GM19395 (cell line): ENCODE results near the gene GALNT3.

ENCODE experiments used
- ATAC-seq: cut with Tn5 transposase; IDR thresholded peaks from one replicate; pipeline ENCODE4 v1.9.1; 2021; ENCODE audit warnings: mild to moderate bottlenecking, moderate library complexity; ENCODE audit not compliant: unreplicated experiment

Gene GALNT3

GRCh38 chr2:165796819-165797530 lies 2.9 kb upstream of the GALNT3 start:
- ATAC-seq = no peak

GRCh38 chr2:165796129-165796528 lies 2.1 kb upstream of the GALNT3 start:
- ATAC-seq = no peak

- peak; percentile 24 for ATAC-seq
Measured at GRCh38 chr2:165795011-165795410, 964 bp upstream of the GALNT3 start.

GRCh38 chr2:165794536-165794928 lies 485 bp upstream of the GALNT3 start:
- ATAC-seq = peak; percentile 98

- ATAC-seq = peak; percentile 2
Measured at GRCh38 chr2:165793161-165793778, 777 bp downstream of the GALNT3 start.

DNA sequence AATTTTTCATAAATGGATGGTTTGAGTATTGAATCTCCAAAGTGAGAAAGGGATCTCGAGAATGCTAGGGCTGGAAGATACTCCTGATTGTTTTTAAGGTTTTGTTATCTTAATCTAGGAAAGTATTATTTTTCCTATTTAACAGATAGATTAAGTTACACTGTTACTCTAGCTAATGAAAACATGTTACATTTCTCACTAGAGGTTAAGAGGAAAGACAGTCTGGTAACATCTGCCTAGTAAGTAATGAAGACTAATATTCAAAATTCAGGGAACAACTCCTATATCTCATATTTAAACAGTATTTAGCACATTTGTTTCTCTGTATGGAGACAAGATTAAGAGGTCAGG lies 2.0 kb downstream of the GALNT3 start:
- ATAC-seq = no peak

GRCh38 chr2:165791421-165792103 lies 2.5 kb downstream of the GALNT3 start:
- no peak for ATAC-seq

GRCh38 chr2:165790466-165790865 lies 3.6 kb downstream of the GALNT3 start:
- no peak for ATAC-seq

DNA sequence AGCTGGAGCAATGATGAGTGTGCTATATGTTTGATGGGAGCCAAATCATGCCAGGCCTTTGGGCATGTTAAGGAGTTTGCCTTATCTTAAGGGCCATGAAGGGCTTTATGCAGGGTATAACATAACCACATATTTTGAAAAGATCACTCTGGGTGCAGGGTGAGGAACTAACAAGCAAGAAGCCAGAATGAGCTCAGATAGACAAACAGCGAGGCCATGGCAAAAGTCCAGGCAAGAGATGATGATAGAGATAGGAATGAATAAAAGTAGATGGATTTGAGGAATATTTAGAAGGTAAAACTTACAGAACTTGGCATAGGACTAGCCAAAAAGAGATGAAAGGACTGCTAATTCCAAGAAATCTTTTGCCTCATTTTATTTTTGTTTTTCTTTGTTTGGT lies 6.7 kb downstream of the GALNT3 start:
- no peak for ATAC-seq

DNA sequence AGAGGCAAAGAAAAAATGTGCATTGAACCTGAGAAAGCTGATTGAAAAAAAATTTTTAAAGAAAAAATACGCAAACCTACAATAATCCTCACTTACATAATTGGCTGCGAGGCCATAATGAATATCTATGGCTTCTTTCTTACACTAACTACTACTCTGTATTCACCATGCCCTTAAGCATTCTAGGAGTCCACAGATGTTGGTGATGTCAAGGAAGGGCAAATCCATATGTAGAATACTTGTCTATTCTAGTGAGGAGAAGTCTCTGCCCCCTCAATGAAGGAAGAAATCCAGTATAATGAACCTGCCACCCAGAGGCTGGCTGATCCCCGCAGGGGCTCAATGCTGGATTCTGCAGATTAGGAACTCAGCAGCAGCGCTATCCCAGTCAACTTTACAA lies 14.3 kb downstream of the GALNT3 start:
- no peak for ATAC-seq

DNA sequence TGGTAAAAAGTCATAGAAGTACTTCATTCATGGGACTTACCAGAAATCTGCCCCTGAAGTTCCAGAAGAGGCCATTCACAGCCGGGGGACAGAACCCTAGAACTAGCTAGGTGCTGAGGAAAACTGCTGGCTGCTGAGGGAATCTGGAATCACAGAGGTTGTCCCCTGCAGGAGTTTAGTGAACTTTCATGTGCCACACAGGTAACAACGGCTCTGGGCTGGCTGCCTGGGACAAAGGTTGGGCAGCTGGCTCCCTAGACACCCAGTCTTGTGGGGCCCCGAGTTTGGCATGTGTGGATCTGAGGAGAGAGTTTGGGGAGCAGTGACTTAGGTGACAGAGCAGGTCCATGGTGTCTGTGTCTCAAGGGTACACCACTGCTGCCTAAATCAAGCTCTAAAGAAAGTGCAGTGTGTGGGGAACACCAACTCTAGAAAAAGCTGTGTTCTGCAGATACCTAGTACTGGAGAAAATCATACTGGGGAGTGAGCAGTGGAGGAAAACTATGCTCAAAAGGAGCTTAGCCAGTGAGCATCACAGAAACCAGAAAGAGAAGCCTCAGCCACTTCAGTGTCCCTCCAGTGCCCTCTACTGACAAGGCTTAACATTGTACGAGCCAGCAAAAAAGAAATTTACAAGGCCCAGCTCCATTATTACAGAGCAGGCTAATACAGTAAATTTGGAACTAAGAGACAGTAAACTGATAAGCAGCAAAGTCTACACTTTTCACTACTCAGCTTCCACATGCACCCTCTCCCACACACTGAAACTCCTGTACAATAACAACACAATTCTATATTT lies 15.2 kb downstream of the GALNT3 start:
- no peak for ATAC-seq

DNA sequence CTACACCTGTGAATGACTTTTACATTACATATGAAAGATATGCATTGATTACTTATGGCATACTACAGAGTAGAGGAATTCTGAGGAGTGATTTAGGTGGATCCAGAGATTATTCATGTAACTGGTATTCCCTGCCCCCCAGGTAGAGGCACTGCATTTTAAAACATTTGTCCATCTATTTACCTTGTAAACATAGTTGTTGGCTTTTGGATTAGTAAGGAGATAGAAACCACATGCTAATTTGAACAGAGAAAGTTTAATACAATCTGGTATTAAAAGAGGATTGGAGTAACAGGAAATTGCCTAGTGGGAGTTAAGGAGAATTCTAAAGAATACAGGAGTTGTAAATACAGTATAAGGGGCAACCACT lies 15.9 kb downstream of the GALNT3 start:
- no peak for ATAC-seq

- ATAC-seq = no peak
Measured at GRCh38 chr2:165777522-165778186, 16.4 kb downstream of the GALNT3 start.

- ATAC-seq = no peak
Measured at GRCh38 chr2:165776796-165777195, 17.3 kb downstream of the GALNT3 start.

DNA sequence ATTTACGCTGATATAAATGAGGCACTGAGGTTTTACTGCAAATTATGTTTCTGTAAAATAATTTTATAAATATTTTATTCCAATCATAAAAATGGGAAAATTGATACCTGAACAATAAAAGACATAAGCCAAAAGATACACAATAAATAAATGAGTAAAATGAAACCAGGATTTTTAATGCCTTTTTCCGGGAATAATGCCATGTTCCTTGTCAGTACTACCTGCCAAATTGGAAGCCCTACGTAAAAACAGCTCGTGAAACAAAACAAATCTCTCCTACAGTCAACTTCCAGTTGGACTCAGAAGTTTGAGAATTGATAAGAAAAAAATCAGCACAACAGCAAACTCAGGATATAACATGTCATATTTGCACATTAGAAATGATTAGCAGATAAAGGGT lies 18.0 kb downstream of the GALNT3 start:
- no peak for ATAC-seq

DNA sequence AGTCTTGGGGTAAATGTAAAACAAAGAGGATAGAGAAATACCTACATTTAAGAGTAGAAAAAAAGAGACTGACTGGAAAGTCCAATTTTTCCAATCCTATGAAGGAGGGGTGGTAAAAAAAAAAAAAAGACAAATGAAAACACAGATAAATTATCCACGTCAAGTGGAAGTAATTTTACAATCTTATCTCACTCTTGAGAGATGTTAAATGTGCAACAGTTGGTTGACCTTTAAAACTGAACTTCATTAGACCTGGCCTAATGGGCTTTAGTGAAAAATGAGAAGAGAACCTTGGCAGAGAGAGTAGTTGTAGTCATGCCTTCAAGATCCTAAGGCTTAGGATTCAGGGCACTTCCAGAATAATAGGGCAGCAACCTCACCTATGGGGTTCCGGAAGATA lies 20.4 kb downstream of the GALNT3 start:
- ATAC-seq = no peak

DNA sequence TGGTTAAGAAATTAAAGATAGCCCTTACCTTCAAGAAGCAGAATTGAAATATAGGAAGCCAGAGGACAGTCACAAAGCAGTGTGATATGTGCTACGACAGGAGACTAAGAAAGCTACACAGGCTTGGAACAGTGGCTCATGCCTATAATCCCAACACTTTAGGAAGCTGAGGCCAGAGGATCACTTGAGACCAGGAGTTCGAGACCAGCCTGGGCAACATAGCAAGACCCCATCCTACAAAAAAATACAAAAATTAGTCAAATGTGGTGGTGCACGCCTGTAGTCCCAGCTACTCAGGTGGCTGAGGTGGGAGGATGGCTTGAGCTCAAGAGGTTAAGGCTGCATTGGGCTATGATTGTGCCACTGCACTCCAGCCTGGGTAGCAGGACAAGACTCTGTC lies 21.9 kb downstream of the GALNT3 start:
- no peak for ATAC-seq

- ATAC-seq = no peak
Measured at GRCh38 chr2:165766326-165766927, 27.6 kb downstream of the GALNT3 start.

DNA sequence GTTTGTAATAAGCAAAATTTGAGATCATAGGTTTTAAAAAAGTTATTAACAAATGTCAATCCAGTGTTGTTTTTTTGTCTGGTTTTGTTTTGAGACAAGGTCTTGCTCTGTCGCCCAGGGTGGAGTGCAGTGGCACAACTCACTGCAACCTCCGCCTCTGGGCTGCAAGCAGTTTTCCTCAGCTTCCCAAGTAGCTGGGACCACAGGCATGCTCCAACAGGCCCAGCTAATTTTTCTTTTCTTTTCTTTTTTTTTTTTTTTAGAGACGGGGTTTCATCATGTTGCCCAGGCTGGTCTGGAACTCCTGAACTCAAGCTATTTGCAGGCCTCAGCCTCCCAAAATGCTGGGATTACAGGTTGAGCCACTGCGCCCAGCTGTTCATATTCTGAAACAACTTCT lies 31.3 kb downstream of the GALNT3 start:
- no peak for ATAC-seq

- ATAC-seq = no peak
Measured at GRCh38 chr2:165757906-165758675, 36.0 kb downstream of the GALNT3 start.
